Osteocyte (in vitro differentiated cells): ENCODE results near the gene TMEM232. TPM values are rescaled to one million over a fixed set of nuclear protein-coding genes. Genes with fewer than 3 reads are reported as not detected.

Experiments
- DNase-seq: peaks from one replicate; pipeline ENCODE4 v3.0.0; 2021; ENCODE audit warnings: mixed read lengths; ENCODE audit not compliant: unreplicated experiment; ENCODE audit errors: extremely low spot score
- H3K27ac Mint-ChIP-seq: one replicate; pipeline ENCODE4 v1.8.0; 2021; ENCODE audit warnings: mild to moderate bottlenecking, mixed read lengths; ENCODE audit not compliant: unreplicated experiment
- H3K27me3 Mint-ChIP-seq: one replicate; pipeline ENCODE4 v1.8.0; 2021; ENCODE audit warnings: mixed read lengths; ENCODE audit not compliant: unreplicated experiment
- H3K36me3 Mint-ChIP-seq: one replicate; pipeline ENCODE4 v1.8.0; 2021; ENCODE audit warnings: mixed read lengths; ENCODE audit not compliant: unreplicated experiment
- H3K4me1 Mint-ChIP-seq: one replicate; pipeline ENCODE4 v1.8.0; 2021; ENCODE audit warnings: mixed read lengths; ENCODE audit not compliant: unreplicated experiment
- H3K4me3 Mint-ChIP-seq: one replicate; pipeline ENCODE4 v1.8.0; 2021; ENCODE audit warnings: mild to moderate bottlenecking, moderate library complexity, mixed read lengths; ENCODE audit not compliant: unreplicated experiment
- H3K9me3 Mint-ChIP-seq: one replicate; pipeline ENCODE4 v1.8.0; 2021; ENCODE audit warnings: mixed read lengths; ENCODE audit not compliant: unreplicated experiment
- microRNA-seq: library from miRNA; unstranded; fragments of <30 nt; microRNA quantifications from one replicate; pipeline ENCODE4 v1.1.0, GENCODE V29; 2020; ENCODE audit not compliant: unreplicated experiment
- total RNA-seq: library from RNA; stranded (reverse); gene quantifications from 2 replicates; pipeline ENCODE4 v1.2.1, GENCODE V29; 2021
- TF ChIP-seq, protein P1 (sequence below): fragments of 200-600 bp; sonication (generic); IDR thresholded peaks from 2 replicates; pipeline ENCODE4 v1.5.0; 2021; ENCODE audit warnings: antibody characterized with exemption, mild to moderate bottlenecking, moderate library complexity

The TMEM232 gene
- total RNA-seq, 1 donor from 2014 or later: 3.5 TPM

- no peak overlapping the region for H3K4me3 Mint-ChIP-seq
- no peak overlapping the region for H3K27ac Mint-ChIP-seq
- TF ChIP-seq, protein P1, sequence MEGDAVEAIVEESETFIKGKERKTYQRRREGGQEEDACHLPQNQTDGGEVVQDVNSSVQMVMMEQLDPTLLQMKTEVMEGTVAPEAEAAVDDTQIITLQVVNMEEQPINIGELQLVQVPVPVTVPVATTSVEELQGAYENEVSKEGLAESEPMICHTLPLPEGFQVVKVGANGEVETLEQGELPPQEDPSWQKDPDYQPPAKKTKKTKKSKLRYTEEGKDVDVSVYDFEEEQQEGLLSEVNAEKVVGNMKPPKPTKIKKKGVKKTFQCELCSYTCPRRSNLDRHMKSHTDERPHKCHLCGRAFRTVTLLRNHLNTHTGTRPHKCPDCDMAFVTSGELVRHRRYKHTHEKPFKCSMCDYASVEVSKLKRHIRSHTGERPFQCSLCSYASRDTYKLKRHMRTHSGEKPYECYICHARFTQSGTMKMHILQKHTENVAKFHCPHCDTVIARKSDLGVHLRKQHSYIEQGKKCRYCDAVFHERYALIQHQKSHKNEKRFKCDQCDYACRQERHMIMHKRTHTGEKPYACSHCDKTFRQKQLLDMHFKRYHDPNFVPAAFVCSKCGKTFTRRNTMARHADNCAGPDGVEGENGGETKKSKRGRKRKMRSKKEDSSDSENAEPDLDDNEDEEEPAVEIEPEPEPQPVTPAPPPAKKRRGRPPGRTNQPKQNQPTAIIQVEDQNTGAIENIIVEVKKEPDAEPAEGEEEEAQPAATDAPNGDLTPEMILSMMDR: no peak
- no peaks in the 10 kb centered on the region for H3K27me3 Mint-ChIP-seq
- DNase-seq: no peak
- H3K9me3 Mint-ChIP-seq: peaks cover 5% of the 10 kb centered on the region
- H3K4me1 Mint-ChIP-seq: peaks cover 28% of the 10 kb centered on the region
- no peaks in the 10 kb centered on the region for H3K36me3 Mint-ChIP-seq
Observed at GRCh38 chr5:110371725-110372041, 354.8 kb downstream of the TMEM232 start.

DNA sequence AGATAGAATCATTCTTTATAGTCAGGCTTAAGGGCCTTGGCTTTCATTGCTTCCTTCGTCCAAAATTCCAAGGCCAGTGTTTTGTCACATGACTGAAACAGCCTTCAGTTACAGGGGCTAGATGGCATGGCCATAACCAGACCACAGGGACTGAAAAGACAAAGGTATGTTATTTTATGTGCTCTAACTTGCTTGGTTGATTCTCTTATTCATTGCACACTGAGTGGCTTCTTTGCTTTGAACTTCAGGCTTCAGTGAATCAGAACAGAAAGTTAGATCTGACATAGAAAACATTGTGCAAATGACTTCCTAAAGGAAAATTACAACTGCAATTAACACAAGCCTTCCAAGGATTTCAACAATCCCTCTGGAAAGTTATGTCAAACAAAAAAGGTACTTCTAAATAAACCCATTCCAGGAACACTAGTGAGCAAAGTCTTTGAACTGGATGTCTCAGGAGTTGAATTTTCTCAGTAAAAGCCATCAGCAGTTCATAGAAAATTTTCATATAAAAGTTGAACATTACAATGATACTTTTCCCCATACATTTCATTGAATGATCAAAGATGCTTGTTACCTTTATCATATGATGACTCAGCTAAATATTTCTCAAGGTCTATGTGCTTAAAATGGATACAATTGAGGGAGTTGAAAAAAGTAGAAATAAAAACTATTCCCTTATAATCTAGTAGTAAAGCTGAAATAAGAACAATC lies 355.3 kb downstream of the TMEM232 start:
- H3K27me3 Mint-ChIP-seq: no peaks in the 10 kb centered on the region
- H3K9me3 Mint-ChIP-seq: peaks cover 5% of the 10 kb centered on the region
- DNase-seq: no peak
- H3K4me3 Mint-ChIP-seq: no peak overlapping the region
- H3K36me3 Mint-ChIP-seq: no peaks in the 10 kb centered on the region
- TF ChIP-seq, protein P1: no peak
- H3K27ac Mint-ChIP-seq: no peak overlapping the region
- H3K4me1 Mint-ChIP-seq: peaks cover 25% of the 10 kb centered on the region

Small RNA genes lying within 50 kb of the gene (microRNA-seq; reads per million reads assigned to microRNA genes)
- gene MIR548F3: not detected

Other genes with a start within 250 kb of the TMEM232 start
- 41.9 and 42.9 TPM in 2 replicates for gene SLC25A46, start 12.3 kb upstream of the TMEM232 start, total RNA-seq